ENCODE data around the gene PRKCH. TPM values are rescaled to one million over a fixed set of nuclear protein-coding genes. Genes with fewer than 3 reads are reported as not detected.

Gene PRKCH
- total RNA-seq, 1 donor from 2014 or later = 18.4 TPM

GRCh38 chr14:61585598-61586543 lies 264.5 kb downstream of the PRKCH start:
- Histone ChIP-seq H3K36me3 (no peaks in the 10 kb centered on the region), H3K4me1 (peaks cover 64% of the 10 kb centered on the region), H3K27ac (replicated peaks) (peak overlapping the region; percentile 53), H3K4me3 (no peak overlapping the region), H3K9me3 (replicated peaks) (no peaks in the 10 kb centered on the region), H3K27me3 (ENCODE audit: low read depth) (no peaks in the 10 kb centered on the region)
- intact Hi-C loops (cut with micrococcal nuclease) = no loop called here
- peak; percentile 76 for DNase-seq
- TF ChIP-seq CTCF (IDR thresholded peaks at IDR 0.05; ENCODE audit: borderline replicate concordance) = no peak

- intact Hi-C loops (cut with micrococcal nuclease) = no loop called here
- no peak for DNase-seq
- Histone ChIP-seq H3K27me3 (ENCODE audit: low read depth) (no peaks in the 10 kb centered on the region), H3K4me3 (no peak overlapping the region), H3K27ac (replicated peaks) (peak overlapping the region; percentile 53), H3K9me3 (replicated peaks) (no peaks in the 10 kb centered on the region), H3K36me3 (no peaks in the 10 kb centered on the region), H3K4me1 (peaks cover 64% of the 10 kb centered on the region)
- TF ChIP-seq CTCF (IDR thresholded peaks at IDR 0.05; ENCODE audit: borderline replicate concordance) = no peak
Measured at GRCh38 chr14:61586544-61587055, 265.2 kb downstream of the PRKCH start.

GRCh38 chr14:61587081-61587713 lies 265.8 kb downstream of the PRKCH start:
- intact Hi-C loops (cut with micrococcal nuclease) = no loop called here
- no peaks in the 10 kb centered on the region for H3K36me3 ChIP-seq

GRCh38 chr14:61588419-61588901 lies 267.1 kb downstream of the PRKCH start:
- TF ChIP-seq CTCF (IDR thresholded peaks at IDR 0.05; ENCODE audit: borderline replicate concordance) = no peak
- intact Hi-C loops (cut with micrococcal nuclease) = no loop called here
- Histone ChIP-seq H3K36me3 (no peaks in the 10 kb centered on the region), H3K9me3 (replicated peaks) (peaks cover 4% of the 10 kb centered on the region), H3K4me1 (peaks cover 46% of the 10 kb centered on the region), H3K4me3 (no peak overlapping the region), H3K27ac (replicated peaks) (peak overlapping the region; percentile 53), H3K27me3 (ENCODE audit: low read depth) (no peaks in the 10 kb centered on the region)
- no peak for DNase-seq

More at GRCh38 chr14:61587081-61587713, 265.8 kb downstream of the PRKCH start:
- TF ChIP-seq CTCF (IDR thresholded peaks at IDR 0.05; ENCODE audit: borderline replicate concordance) = no peak
- Histone ChIP-seq H3K4me3 (no peak overlapping the region), H3K27me3 (ENCODE audit: low read depth) (no peaks in the 10 kb centered on the region), H3K9me3 (replicated peaks) (peaks cover 3% of the 10 kb centered on the region), H3K4me1 (peaks cover 58% of the 10 kb centered on the region), H3K27ac (replicated peaks) (peak overlapping the region; percentile 53)
- no peak for DNase-seq

GRCh38 chr14:61589691-61590581 lies 268.6 kb downstream of the PRKCH start:
- no peak for DNase-seq
- Histone ChIP-seq H3K27me3 (ENCODE audit: low read depth) (no peaks in the 10 kb centered on the region), H3K36me3 (no peaks in the 10 kb centered on the region), H3K4me1 (peaks cover 36% of the 10 kb centered on the region), H3K9me3 (replicated peaks) (peaks cover 4% of the 10 kb centered on the region), H3K4me3 (no peak overlapping the region), H3K27ac (replicated peaks) (no peak overlapping the region)
- intact Hi-C loops (cut with micrococcal nuclease) = no loop called here
- no peak for TF ChIP-seq CTCF (IDR thresholded peaks at IDR 0.05; ENCODE audit: borderline replicate concordance)

Measured in left ventricle myocardium inferior (tissue), 1 donor.